ENCODE data around the gene BTBD6.
A peak's percentile ranks its signal among the peaks of the same experiment; 100 is the strongest.

BTBD6 gene

DNA sequence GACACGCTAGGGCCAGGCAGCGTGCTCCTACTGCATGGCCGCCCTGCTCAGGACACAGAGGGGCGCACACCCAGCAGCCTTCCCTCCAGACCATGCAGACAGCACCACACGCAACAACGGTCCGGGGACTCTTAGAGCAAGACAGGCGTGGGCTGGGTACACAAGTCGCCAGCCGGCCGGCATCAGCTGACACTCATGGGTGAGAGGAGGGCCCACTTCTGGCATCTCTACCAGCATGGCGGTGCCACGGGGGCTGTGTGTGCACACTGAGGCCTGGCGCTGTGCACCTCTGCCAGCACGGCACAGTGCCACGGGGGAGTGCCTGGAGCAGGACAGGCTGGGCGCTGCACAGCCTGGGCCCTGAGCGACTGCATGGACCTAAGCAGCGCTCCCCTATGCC lies 6.7 kb upstream of the BTBD6 start:
- no peak for DNase-seq

DNA sequence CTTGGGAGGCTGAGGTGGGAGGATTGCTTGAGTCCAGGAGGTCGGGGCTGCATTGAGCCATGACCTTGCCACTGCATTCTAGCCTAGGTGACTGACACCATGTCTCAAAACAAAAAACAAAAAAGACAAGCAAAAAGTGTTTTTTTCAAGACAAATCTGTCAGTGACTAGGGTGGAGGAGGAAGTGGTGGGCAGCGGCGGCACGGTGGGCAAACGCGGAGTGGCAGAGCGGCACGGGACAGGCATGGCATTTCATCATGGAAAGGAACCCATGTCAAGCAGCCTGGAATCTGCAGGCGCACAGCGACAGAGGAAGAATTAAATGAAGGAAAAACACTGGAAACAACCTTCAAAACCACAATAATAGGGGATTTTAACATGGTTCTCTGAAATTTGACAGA lies 4.0 kb upstream of the BTBD6 start:
- no peak for DNase-seq

DNA sequence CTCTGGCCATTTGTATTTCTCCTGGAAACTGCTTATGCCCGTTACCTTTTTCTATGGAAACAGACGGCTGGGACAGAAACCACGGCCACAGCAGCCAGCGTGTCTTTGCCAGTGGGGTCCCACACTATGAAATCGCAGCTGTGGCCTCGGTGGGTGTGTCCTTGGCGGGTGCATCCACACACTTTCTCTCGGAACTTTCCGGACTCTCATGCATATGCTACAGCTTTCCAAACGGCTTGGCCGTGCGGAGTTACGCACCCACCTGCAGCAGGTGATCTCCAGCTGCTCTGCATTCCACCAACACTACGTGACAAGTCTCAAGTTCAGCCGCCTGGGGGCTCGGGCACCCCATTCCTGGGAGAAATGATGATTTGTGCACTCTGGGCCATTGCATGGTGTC lies 1.3 kb upstream of the BTBD6 start:
- no peak for DNase-seq

DNA sequence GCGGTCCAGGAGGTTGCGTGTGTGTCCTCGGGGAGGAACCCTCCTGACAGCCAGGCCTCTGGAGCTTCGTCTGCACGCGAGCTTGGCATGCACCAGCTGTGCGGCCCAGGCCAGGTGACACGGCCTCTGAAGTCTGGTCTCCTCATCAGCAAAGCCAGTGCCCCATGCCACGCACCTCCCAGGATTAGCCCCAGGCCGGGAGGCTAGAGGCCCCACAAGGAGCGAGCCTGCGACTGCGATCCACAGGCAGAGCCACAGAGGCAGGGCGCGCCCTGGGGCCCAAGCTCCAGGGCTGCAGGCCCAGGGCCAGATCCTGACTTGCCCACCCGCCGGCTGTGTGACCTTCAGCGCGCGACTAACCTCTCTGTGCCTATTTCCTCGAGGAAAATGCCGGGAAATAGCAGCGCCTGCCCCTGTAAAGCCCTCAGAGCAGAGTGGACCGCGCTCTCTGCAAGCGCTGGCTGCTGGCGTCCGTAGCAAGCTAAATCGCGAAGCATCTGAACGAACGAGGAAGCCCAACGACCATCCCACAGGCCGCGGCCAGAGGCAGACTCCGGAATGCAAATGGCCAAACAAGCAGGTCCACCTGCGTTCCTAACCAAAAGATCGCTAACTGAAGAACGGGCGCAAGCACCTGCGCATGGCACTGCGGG lies 492 bp upstream of the BTBD6 start:
- DNase-seq, result no peak

DNA sequence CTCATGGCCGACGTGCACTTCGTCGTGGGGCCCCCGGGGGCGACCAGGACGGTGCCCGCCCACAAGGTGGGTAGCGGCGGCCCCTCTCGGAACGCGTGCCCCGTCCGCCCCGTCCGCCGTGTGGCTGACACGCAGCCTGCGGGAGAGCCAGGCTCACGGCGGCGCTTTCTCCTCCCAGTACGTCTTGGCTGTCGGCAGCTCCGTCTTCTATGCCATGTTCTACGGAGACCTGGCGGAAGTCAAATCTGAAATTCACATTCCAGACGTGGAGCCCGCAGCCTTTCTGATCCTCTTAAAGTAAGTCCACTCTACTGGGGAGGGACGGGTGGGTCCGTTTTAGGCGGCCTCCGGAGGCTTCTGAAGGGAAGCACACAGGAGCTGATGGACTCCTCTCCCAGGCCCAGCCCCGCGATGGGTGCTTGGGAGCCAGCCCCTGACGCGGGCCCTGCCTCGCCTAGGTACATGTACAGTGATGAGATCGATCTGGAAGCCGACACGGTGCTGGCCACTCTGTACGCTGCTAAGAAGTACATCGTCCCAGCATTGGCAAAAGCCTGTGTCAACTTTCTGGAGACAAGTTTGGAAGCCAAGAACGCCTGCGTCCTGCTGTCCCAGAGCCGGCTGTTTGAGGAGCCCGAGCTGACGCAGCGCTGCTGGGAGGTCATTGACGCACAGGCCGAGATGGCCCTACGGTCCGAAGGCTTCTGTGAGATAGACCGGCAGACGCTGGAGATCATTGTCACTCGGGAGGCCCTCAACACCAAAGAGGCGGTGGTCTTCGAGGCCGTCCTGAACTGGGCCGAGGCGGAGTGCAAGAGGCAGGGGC lies 1.1 kb downstream of the BTBD6 start:
- no peak for DNase-seq

DNA sequence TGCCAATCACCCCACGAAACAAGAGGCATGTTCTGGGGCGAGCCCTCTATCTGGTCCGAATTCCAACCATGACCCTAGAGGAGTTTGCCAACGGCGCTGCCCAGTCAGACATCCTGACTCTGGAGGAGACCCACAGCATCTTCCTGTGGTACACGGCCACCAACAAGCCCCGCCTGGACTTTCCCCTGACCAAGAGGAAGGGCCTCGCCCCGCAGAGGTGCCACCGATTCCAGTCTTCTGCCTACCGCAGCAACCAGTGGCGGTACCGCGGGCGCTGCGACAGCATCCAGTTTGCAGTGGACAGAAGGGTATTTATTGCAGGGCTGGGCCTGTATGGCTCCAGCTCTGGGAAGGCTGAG lies 1.7 kb downstream of the BTBD6 start:
- no peak for DNase-seq

DNA sequence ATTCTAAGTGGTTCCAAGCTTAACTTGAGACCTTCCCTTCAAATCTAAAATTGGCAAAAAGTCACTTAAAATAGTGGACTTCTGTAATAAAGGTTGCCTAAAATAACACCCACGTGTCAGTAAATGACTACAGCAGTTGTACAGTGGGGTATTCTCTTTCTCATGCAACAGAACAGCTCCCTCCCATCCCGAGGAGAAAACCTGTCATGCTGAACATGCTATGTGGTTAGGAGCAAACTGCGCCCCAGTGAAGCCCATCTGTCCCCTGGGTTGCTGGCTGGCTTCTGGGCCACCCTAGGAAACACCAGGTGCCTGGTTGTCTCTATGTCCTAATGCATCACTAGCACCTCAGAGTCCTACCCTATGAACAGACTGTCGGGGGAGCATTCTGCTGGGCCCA lies 2.7 kb downstream of the BTBD6 start:
- DNase-seq, result peak; percentile 45

DNA sequence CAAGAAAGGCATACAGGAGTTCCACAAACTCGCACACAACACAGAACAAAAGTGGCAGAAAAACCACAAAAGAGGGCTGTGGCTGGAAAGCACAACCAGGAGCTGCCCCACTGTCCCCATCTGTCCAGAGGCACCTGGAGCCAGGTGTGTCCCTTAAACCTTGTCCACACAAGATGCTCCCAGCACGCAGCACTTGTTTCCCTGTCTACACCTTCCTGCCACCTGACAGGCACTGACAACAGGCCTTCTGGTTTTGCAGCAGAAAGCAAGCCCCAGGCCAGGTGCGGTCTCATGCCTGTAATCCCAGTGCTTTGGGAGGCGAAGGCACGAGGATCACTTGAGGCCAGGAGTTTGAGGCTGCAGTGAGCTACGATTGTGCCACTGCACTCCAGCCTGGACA lies 3.6 kb downstream of the BTBD6 start:
- no peak for DNase-seq

DNA sequence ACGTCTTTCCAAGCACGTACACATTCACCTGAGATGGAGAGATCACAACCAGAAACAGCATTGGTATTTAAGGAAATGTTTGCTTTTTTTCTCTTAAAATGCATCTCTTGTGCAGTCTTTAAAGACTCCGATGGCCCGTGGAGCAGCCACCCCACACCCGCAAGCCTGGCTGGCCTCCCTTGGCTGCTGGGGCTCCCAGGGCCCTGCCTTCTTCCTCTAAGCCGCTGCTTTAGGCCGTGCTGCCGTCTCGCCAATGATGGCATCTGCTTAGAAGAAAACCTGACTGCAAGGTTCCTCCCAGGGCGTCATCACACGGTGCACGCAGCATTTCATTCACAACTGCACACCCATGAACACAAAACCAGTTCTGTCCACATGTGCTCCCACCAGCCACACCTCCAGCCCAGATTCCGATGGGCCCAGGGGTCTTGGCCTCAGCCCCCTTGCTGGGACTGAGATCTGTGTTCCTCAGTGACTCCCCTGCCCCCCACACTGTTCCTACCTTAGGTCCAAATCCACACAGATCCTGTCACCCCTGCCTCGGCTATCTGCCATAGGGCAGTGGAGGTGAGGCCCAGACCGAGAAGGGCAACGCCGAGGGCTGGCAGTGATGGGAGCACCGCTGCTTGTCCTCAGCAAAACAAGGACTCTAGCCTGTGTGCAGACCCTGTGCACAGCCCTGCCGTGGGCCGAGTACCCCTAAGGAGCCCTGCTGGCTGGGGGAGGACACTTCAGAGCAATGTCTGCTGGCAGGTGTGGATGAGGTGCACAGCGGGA lies 4.4 kb downstream of the BTBD6 start:
- no peak for DNase-seq

DNA sequence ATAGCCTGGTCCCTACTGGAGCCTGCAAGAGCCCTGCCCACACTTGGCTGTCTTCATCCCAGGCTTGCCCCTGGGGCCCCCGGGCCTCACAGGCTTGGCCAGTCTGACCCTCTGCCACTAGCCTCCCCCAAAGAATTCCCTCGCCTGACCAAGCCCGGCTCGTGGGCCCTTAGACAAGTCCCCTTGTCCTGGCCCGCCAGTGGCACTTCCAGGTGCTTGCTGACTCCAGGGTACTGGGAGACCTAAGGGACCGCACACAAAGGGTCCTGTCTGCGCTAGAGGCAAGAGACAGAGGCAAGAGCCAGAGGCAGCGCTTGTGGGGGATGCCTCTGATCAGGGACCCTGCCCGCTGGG lies 5.0 kb downstream of the BTBD6 start:
- no peak for DNase-seq

DNA sequence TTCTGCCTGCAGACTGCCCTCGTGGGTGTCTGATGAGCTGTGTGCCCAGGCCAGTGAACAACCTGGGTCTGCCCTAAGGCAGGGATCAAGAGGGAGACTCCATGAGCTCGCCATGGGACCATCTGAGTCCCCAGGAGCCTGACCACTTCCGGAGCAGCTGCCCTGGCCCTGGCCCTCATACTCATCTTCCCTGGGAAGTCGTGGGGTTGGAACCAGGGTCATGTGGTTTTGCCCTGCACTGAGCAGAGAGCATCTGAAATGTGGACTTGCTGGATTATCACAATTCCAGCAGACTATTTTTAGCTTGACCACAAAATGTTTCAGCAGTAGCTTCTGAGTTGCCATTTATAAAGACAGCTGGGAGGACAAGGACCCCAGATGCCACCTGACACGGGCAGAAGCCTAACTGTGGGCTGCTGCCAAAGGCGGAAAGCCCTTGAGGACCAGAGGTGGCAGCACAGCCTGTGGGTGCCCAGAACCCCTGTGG lies 6.7 kb downstream of the BTBD6 start:
- DNase-seq, result no peak

DNA sequence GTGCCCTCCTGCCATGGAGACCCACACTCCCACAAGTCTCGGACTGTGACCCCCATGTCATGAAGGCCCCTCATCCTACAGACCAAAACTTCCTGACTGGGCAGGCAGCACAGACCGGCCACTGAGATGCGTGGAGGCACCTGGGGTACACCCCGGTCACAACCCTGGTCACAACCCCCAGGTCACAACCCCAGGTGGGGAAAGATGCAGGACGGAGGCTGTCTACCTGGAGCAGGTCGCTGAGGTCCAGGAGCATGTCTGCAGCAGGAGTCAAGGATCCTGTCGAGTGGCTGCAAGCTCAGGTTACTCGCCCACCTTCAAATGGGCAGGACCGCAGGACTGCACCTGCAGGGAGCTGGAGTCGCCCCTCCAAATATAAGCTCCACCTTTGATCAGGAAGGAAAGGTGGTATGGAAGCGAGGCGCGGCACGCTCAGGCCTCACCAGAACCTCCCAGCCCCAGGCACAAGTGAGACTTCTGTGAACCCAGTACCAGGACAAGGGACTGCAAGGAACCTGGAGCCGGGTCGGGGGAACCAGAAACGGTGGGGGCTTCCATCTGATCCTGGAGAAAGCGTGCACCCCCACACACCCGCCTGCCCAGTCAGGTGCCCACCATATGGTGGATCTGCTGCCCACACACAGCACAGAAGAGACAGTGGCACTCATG lies 8.1 kb downstream of the BTBD6 start:
- DNase-seq, result no peak

DNA sequence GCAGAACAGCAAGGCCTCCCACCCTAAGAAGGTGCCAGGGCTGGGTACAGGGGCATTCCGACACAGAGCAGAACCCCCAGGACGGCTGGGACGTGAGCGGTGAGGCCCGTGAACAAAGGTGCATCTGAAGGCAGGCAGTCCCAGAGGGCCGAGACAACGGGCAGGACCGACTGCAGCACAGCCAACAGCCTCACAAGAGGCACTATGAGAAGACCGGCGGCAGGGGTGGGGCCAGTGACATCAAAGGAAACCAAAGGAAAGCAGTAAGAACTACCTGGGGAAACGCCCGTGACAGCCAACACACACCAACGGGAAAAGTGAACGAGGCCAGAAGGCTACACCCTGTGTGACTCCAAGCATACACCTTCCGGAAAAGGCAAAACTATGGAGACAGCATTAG lies 9.1 kb downstream of the BTBD6 start:
- DNase-seq, result no peak

DNA sequence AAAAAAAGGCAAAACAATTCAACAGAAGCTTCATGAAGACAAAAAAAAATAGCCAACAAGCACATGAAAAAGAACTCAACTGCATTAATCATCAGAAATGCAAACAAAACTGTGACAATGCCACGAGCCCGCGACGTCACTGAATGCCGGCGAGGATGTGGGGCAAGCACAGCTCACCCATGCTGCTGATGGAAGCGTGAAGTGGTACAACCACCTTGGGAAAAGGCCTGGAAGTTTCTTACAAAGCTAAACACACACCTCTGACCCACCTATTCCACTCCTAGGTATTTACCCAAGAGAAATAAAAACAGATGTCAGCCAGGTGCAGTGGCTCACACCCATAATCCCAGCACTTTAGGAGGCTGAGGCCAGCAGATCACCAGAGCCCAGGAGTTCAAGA lies 10.5 kb downstream of the BTBD6 start:
- no peak for DNase-seq

DNA sequence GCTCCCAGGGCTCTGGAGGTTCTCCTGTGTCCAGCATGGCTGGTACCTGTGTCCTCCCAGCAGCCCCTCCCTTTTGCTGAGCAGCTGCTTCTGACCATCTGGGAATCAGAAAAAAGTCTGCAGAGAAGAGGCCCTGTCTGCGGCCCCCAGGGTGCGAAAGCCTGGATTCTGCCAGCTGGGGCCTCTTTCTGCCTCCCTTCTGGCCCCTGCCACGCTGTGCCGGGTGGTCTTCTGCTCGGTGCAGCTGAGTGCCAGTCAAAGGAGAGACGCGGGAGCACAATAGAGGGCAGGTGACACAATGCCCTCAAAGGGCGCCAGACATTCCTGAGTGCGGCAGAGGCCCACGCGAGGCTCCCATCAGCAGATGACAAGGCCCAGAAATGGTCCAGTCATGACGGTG lies 12.6 kb downstream of the BTBD6 start:
- peak; percentile 79 for DNase-seq

DNA sequence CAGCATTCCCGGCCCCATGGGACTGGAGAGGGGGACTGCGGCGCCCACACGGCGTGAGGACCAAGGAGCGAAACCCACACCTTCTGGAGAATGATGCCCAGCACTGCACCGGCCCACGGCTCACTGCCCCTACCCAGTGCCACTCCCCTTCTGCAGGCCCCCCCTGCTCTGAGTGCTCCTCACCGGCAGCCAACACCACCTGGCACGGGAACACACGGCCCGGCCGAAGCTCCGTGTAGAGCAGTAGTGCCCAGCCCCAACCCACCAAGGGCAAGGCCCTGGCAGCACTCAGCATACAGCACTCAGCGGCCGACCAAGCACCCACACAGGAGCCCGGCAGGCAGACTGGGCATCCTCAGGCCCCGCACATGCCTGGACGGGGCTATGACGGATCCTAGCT lies 13.4 kb downstream of the BTBD6 start:
- DNase-seq, result no peak

DNA sequence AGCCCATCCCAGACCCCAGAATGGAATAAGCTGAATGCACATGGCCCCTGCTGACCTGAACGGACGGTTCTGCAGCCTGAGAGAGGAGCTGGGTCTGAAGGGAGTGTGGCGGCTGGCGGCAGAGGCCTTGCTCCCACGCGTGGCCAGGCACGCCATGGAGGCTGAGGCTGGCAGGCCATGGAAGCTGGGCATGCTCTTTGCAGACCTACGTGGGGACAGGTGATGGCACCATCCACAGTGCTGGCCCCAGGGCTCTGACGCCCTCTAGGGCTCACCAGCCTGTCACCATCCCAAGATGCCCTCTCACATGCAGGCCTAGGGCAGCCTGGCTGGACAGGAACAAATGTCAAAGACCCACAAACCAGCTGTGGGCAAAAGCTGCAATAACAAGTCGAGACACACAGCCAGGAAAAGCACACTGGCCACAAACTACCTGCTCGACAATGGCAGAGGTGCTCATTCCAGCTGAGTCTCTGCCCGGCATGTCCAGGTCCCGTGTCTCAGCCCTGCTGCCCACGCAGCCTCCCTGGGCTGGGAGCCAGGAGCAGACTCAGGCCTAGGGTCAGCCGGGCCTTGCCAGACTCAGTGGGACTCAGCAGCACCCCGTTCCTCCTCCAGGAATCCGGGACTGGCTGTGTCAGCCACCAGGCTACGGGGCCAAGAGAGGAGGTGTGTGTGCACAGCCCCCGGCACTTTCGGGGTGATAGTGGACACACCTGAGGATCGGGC lies 19.7 kb downstream of the BTBD6 start:
- no peak for DNase-seq

DNA sequence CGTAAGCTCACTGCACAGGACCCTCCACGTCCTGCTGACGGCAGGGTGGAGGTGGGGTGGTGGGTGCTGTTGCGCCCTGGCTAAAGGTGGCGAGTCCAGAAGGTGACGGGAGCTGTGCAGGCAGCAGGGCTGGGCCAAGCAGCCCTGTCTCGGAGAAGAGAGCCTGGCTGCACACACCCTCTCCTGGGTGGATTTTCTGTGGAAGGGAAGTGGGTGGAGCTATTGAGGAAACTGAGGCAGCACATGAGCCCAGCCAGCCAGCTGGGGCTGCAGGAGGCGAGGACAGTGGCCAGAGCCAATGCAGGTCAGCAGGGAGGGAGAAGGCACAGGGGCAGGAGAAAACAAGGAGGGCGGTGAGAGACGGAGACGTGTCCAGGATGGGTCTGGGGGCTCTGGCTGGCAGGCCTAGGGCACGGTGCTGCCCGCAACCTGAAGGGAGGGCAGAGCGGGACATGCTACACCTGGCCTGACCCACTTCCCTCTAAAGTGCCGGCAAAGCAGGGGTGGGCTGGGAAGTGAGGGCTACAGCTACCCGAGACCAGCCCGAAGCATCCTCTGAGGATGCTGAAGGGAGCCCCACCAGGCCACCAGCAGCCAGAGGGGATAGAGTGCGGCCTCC lies 20.5 kb downstream of the BTBD6 start:
- DNase-seq, result no peak

DNA sequence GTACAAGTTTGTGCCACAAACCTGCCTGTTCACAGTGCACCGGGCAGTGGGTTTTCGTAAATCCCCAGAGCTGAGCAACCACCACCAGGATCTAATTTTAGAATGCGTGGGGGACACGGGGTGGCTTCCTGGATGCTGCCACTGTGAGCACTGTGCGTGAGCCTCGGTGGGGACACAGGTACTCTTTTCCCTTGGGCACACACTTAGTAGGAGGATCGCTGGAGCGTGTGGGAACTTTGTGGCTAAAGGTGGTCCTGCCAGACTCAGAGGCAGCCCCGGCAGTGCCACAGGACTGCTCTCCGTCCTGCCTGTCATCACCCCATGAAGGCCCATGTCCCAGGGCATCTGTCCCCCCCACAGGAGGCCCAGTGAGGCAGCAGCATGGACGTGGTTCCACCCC lies 21.1 kb downstream of the BTBD6 start:
- no peak for DNase-seq

DNA sequence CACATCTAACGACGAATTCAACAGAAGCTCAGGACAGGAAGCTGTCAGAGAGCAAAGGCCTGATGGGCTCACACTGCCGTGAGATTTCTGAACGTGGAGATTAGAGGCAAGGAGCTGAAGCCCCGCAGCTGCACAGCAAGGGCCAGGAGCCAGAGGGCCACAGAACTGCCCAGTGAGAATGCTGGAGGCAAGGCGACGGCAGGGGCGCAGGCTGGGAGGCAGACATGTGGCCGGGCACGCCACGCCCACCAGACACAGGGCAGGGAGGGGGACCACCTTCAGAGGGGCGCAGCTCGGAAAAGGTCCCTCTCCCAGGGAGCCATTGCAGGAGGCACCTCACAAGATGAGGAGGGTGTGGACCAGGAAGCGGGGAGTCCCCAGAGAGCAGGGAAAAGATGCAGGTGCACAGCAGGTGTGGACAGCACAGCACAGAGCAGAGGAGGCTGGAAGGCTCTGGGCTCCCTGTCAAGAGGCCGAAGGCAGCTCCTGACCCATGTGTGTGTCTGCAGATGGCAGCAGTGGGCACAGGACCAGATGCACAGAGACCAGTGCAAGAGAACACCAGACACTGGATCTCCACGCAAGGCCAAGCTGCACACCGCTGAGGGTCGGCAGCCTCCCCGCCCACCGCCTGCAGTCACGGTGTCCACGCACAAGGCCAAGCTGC lies 23.0 kb downstream of the BTBD6 start:
- no peak for DNase-seq

DNA sequence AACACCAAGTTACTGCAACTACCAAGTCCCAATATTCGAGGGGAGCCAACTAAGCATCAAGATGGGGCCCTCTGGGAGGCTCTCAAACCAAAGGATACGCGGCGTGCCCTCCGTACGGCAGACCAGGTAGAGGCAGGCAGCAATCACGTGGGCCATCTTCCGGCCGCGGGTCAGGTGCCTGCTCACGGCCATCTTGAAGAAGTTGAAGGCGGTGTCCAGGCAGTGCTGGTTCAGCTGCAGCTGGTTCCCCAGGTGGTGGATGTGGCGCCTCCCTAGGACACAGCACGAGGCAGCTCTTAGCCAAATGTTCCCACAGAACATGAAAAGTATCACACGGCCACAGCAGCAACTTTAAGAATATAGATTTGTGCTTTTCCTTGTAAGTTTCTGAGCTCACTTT lies 24.3 kb downstream of the BTBD6 start:
- DNase-seq, result no peak

DNA sequence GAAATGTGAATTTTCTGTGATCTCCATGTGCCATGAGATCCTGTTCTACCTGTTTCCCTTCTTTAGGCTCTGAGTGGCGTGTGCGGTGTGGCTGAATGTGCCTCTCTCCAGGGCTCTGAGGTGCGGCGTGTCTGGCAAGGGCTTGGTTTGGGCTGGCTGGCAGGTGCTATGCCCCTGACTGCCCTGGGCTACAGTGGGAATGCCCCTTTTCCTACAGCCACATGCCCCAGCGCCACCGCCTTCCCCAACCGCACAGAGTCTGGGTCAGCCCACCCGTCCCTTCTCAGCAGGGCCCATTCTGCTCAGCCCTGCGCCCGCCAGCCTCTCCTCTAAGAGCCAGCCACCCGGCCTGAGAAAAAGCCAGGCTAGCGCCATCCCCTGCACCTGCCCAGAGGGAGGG lies 24.7 kb downstream of the BTBD6 start:
- no peak for DNase-seq

Measured in NCI-H2171 treated with DMSO at 0.1 percent for 48 hours (cell line).